Naive thymus-derived CD4-positive, alpha-beta T cell (primary cell): ENCODE measurements around the gene B4GALNT3. TPM values are rescaled to one million over a fixed set of nuclear protein-coding genes. Genes with fewer than 3 reads are reported as not detected.

Source experiments
- ATAC-seq: fragments of 150-1000 bp; cut with Tn5 transposase; 2 replicates; pipeline ENCODE4 v1.10.0; 2021; ENCODE audit warnings: mild to moderate bottlenecking, moderate library complexity
- CTCF ChIA-PET: fragments of 350-600 bp; sonication (Branson Sonifier 250); formaldehyde crosslinking; loops from one replicate; lab custom pipeline; 2021; ENCODE audit warnings: antibody characterized with exemption; lab: Charles Lee
- POLR2A ChIA-PET: fragments of 350-600 bp; sonication (Branson Sonifier 250); formaldehyde crosslinking; loops from one replicate; lab custom pipeline; 2021; ENCODE audit warnings: antibody characterized with exemption, inconsistent platforms; lab: Charles Lee
- DNase-seq, 9 donors: peaks; one replicate each; pipeline versions ENCODE4 v3.0.0 to v3.0.0-alpha.2; 2020 to 2022; ENCODE audit warnings: mixed read lengths in 1 of 9
- H3K27ac ChIP-seq: one replicate; pipeline ENCODE4 v1.7.0; 2013; ENCODE audit warnings: mild to moderate bottlenecking, low read depth, low read length, moderate library complexity
- H3K27me3 ChIP-seq, 2 donors: one replicate each; pipeline ENCODE4 v1.7.0; 2013; ENCODE audit warnings: low read length in 2 of 2, mild to moderate bottlenecking in 2 of 2, moderate library complexity in 2 of 2; ENCODE audit not compliant: control insufficient read depth in 2 of 2, insufficient read depth in 2 of 2
- H3K36me3 ChIP-seq, 3 experiments: 1 replicate in 2 of 3; 2 replicates in 1 of 3; pipeline ENCODE4 v1.7.0; 2013; ENCODE audit warnings: low read length in 3 of 3, mild to moderate bottlenecking in 3 of 3, moderate library complexity in 1 of 3; ENCODE audit not compliant: insufficient read depth in 3 of 3, control insufficient read depth in 2 of 3
- H3K4me1 ChIP-seq, 2 donors: one replicate each; pipeline ENCODE4 v1.7.0; 2013; ENCODE audit warnings: low read length in 2 of 2, mild to moderate bottlenecking in 2 of 2, moderate library complexity in 1 of 2; ENCODE audit not compliant: control insufficient read depth in 2 of 2, insufficient read depth in 2 of 2
- H3K4me3 ChIP-seq: 2 replicates; pipeline ENCODE4 v1.7.0; 2013; ENCODE audit warnings: mild to moderate bottlenecking, low read length
- H3K9me3 ChIP-seq, 3 experiments: 1 replicate in 2 of 3; 2 replicates in 1 of 3; pipeline ENCODE4 v1.7.0; 2013; ENCODE audit warnings: low read length in 3 of 3; ENCODE audit not compliant: control insufficient read depth in 2 of 3
- H3K27ac Mint-ChIP-seq, 9 donors: one replicate each; pipeline ENCODE4 v1.8.0; 2020 to 2022; ENCODE audit warnings: mixed read lengths in 9 of 9, mild to moderate bottlenecking in 8 of 9, moderate library complexity in 5 of 9, inconsistent platforms in 2 of 9
- H3K27me3 Mint-ChIP-seq, 5 donors: one replicate each; pipeline ENCODE4 v1.8.0; 2021 to 2022; ENCODE audit warnings: mixed read lengths in 5 of 5, mild to moderate bottlenecking in 1 of 5
- H3K36me3 Mint-ChIP-seq, 5 donors: one replicate each; pipeline ENCODE4 v1.8.0; 2020 to 2022; ENCODE audit warnings: mixed read lengths in 5 of 5, mild to moderate bottlenecking in 3 of 5, inconsistent platforms in 1 of 5
- H3K4me1 Mint-ChIP-seq, 7 donors: one replicate each; pipeline ENCODE4 v1.8.0; 2020 to 2022; ENCODE audit warnings: mixed read lengths in 7 of 7, mild to moderate bottlenecking in 3 of 7, inconsistent platforms in 1 of 7
- H3K4me3 Mint-ChIP-seq, 10 donors: one replicate each; pipeline ENCODE4 v1.8.0; 2020 to 2022; ENCODE audit warnings: mild to moderate bottlenecking in 10 of 10, mixed read lengths in 10 of 10, moderate library complexity in 6 of 10, inconsistent platforms in 2 of 10
- H3K9me3 Mint-ChIP-seq, 11 donors: one replicate each; pipeline ENCODE4 v1.8.0; 2020 to 2022; ENCODE audit warnings: mixed read lengths in 11 of 11, mild to moderate bottlenecking in 4 of 11, inconsistent platforms in 1 of 11, moderate library complexity in 1 of 11
- intact Hi-C, 2 donors: fragments of 100-400 bp; cut with micrococcal nuclease; formaldehyde crosslinking; loops; one replicate each; pipeline ENCODE4 v1.15.1; 2023
- polyA plus RNA-seq, 2 donors: library from polyadenylated mRNA; unstranded; fragments of 300-500 nt; fragmentation: Illumina TruSeq; gene quantifications; one replicate each; pipeline ENCODE4 v1.2.3, GENCODE V29; 2021
- total RNA-seq, 6 experiments: library from RNA in 5 of 6; stranded (reverse) in 5 of 6; gene quantifications; 1 replicate in 5 of 6; 2 replicates in 1 of 6; pipeline ENCODE4 v1.2.3 and lab custom pipeline; 2021 to 2026

The B4GALNT3 gene
- total and polyA plus RNA-seq, 7 experiments from 2014 or later = 0.21 to 12.2 (median 1.3) TPM

GRCh38 chr12:522692-523378 is 63.1 kb downstream of the B4GALNT3 start:
- Mint-ChIP-seq H3K4me3 (no peak overlapping the region), H3K9me3 (peaks cover 0 to 3% (median 0%) of the 10 kb centered on the region in 11 donors), H3K4me1 (peaks cover 0 to 1% (median 0%) of the 10 kb centered on the region in 7 donors), H3K36me3 (peaks cover 0 to 3% (median 0%) of the 10 kb centered on the region in 5 donors), H3K27me3 (peaks cover 0 to 21% (median 12%) of the 10 kb centered on the region in 5 donors), H3K27ac (no peak overlapping the region)
- H3K36me3 ChIP-seq = no peaks in the 10 kb centered on the region
- ATAC-seq (no peak), DNase-seq (no peak)
- H3K4me1 ChIP-seq = no peaks in the 10 kb centered on the region
- ChIA-PET CTCF (no interaction called here), POLR2A (no interaction called here)
- no peak overlapping the region for H3K27ac ChIP-seq
- intact Hi-C loops = no loop called here
- H3K27me3 ChIP-seq = no peaks in the 10 kb centered on the region
- H3K9me3 ChIP-seq = no peaks in the 10 kb centered on the region
- no peak overlapping the region for H3K4me3 ChIP-seq

- intact Hi-C loops = no loop called here
Observed at GRCh38 chr12:524167-524951, 64.6 kb downstream of the B4GALNT3 start.

GRCh38 chr12:526089-526488 is 66.3 kb downstream of the B4GALNT3 start:
- intact Hi-C loops = no loop called here

More at GRCh38 chr12:524167-524951, 64.6 kb downstream of the B4GALNT3 start:
- ATAC-seq = no peak
- Mint-ChIP-seq H3K4me3 (no peak overlapping the region), H3K36me3 (peaks cover 0 to 4% (median 0%) of the 10 kb centered on the region in 5 donors), H3K27me3 (peaks cover 0 to 15% (median 8%) of the 10 kb centered on the region in 5 donors), H3K9me3 (peaks cover 0 to 4% (median 3%) of the 10 kb centered on the region in 11 donors), H3K4me1 (peaks cover 0 to 1% (median 0%) of the 10 kb centered on the region in 7 donors), H3K27ac (no peak overlapping the region)
- no peak for DNase-seq
- Histone ChIP-seq H3K27ac (no peak overlapping the region), H3K4me3 (no peak overlapping the region), H3K27me3 (no peaks in the 10 kb centered on the region), H3K36me3 (no peaks in the 10 kb centered on the region), H3K9me3 (peaks cover 0 to 4% (median 0%) of the 10 kb centered on the region in 3 experiments), H3K4me1 (no peaks in the 10 kb centered on the region)
- ChIA-PET POLR2A (interaction anchor here (0.6 kb wide), 1 partner anchor 234 kb away, joined by 3 read pairs; no protein-coding TSS in a partner anchor), CTCF (no interaction called here)

GRCh38 chr12:527241-527640 is 67.5 kb downstream of the B4GALNT3 start:
- H3K9me3 ChIP-seq = peaks cover 0 to 9% (median 0%) of the 10 kb centered on the region in 3 experiments
- H3K27ac ChIP-seq = no peak overlapping the region
- DNase-seq = no peak
- H3K36me3 ChIP-seq = no peaks in the 10 kb centered on the region
- Mint-ChIP-seq H3K4me3 (no peak overlapping the region), H3K9me3 (peaks cover 3 to 27% (median 8%) of the 10 kb centered on the region in 11 donors), H3K27ac (no peak overlapping the region), H3K36me3 (peaks cover 2 to 7% (median 4%) of the 10 kb centered on the region in 5 donors), H3K4me1 (peaks cover 0 to 1% (median 0%) of the 10 kb centered on the region in 7 donors), H3K27me3 (peaks cover 0 to 5% (median 3%) of the 10 kb centered on the region in 5 donors)
- ATAC-seq = no peak
- no peaks in the 10 kb centered on the region for H3K4me1 ChIP-seq
- ChIA-PET POLR2A (no interaction called here), CTCF (interaction anchor here (0.7 to 0.8 kb wide), 2 partner anchors 69 to 73 kb away, joined by 3 read pairs; no protein-coding TSS in a partner anchor)
- H3K27me3 ChIP-seq = no peaks in the 10 kb centered on the region
- H3K4me3 ChIP-seq = no peak overlapping the region
- intact Hi-C loops = no loop called here

More at GRCh38 chr12:526089-526488, 66.3 kb downstream of the B4GALNT3 start:
- Mint-ChIP-seq H3K36me3 (peaks cover 0 to 4% (median 2%) of the 10 kb centered on the region in 5 donors), H3K27me3 (peaks cover 0 to 5% (median 3%) of the 10 kb centered on the region in 5 donors), H3K4me3 (no peak overlapping the region), H3K27ac (no peak overlapping the region), H3K4me1 (peaks cover 0 to 1% (median 0%) of the 10 kb centered on the region in 7 donors), H3K9me3 (peaks cover 0 to 15% (median 4%) of the 10 kb centered on the region in 11 donors)
- Histone ChIP-seq H3K36me3 (no peaks in the 10 kb centered on the region), H3K27ac (no peak overlapping the region), H3K9me3 (peaks cover 0 to 6% (median 0%) of the 10 kb centered on the region in 3 experiments), H3K4me1 (no peaks in the 10 kb centered on the region), H3K27me3 (no peaks in the 10 kb centered on the region), H3K4me3 (no peak overlapping the region)
- CTCF ChIA-PET = no interaction called here
- POLR2A ChIA-PET = no interaction called here
- no peak for DNase-seq
- ATAC-seq = no peak

GRCh38 chr12:527729-528128 is 68.0 kb downstream of the B4GALNT3 start:
- DNase-seq (no peak), ATAC-seq (no peak)
- Histone ChIP-seq H3K27me3 (no peaks in the 10 kb centered on the region), H3K27ac (no peak overlapping the region), H3K4me1 (no peaks in the 10 kb centered on the region), H3K4me3 (no peak overlapping the region), H3K9me3 (peaks cover 0 to 14% (median 0%) of the 10 kb centered on the region in 3 experiments), H3K36me3 (no peaks in the 10 kb centered on the region)
- ChIA-PET POLR2A (no interaction called here), CTCF (interaction anchor here (0.7 to 0.8 kb wide), 2 partner anchors 70 to 74 kb away, joined by 3 read pairs; no protein-coding TSS in a partner anchor)
- intact Hi-C loops = no loop called here
- Mint-ChIP-seq H3K27me3 (peaks cover 0 to 5% (median 3%) of the 10 kb centered on the region in 5 donors), H3K27ac (no peak overlapping the region), H3K9me3 (peaks cover 6 to 31% (median 12%) of the 10 kb centered on the region in 11 donors), H3K36me3 (peaks cover 2 to 9% (median 6%) of the 10 kb centered on the region in 5 donors), H3K4me3 (no peak overlapping the region), H3K4me1 (peaks cover 0 to 1% (median 0%) of the 10 kb centered on the region in 7 donors)

- peaks cover 0 to 5% (median 3%) of the 10 kb centered on the region in 5 donors for H3K27me3 Mint-ChIP-seq
- intact Hi-C loops = no loop called here
- ChIA-PET POLR2A (no interaction called here), CTCF (no interaction called here)
- H3K4me1 ChIP-seq = no peaks in the 10 kb centered on the region
- peak overlapping the region in 1 of 9 donors; percentile 30 for H3K27ac Mint-ChIP-seq
- ATAC-seq (no peak), DNase-seq (no peak)
- no peak overlapping the region for H3K4me3 Mint-ChIP-seq
- H3K27me3 ChIP-seq = no peaks in the 10 kb centered on the region
- H3K36me3 ChIP-seq = no peaks in the 10 kb centered on the region
- H3K9me3 Mint-ChIP-seq = peaks cover 6 to 38% (median 13%) of the 10 kb centered on the region in 11 donors
- H3K9me3 ChIP-seq = peaks cover 0 to 17% (median 0%) of the 10 kb centered on the region in 3 experiments
- no peak overlapping the region for H3K27ac ChIP-seq
- peaks cover 0 to 1% (median 0%) of the 10 kb centered on the region in 7 donors for H3K4me1 Mint-ChIP-seq
- H3K4me3 ChIP-seq = no peak overlapping the region
- H3K36me3 Mint-ChIP-seq = peaks cover 2 to 10% (median 6%) of the 10 kb centered on the region in 5 donors
Observed at GRCh38 chr12:530308-530707, 70.6 kb downstream of the B4GALNT3 start.
